ENCODE results near the gene UNC119.

UNC119 gene

GRCh38 chr17:28498652-28499363, 53.6 kb downstream of the UNC119 start:
- no peak for DNase-seq (ENCODE audit: low read depth)

- DNase-seq (ENCODE audit: low read depth) = no peak
These were observed 54.5 kb downstream of the UNC119 start for GRCh38 chr17:28497931-28498330.
